Stimulated activated naive CD8-positive, alpha-beta T cell treated with anti-CD3 and anti-CD28 coated beads, Interleukin-15, amount 100 ng/mL, for 72 hours (primary cell): ENCODE results near the gene POM121L12.

Source experiments
- ATAC-seq: fragments of 150-1000 bp; cut with Tn5 transposase; 2 replicates; pipeline ENCODE4 v1.10.0; 2021; ENCODE audit warnings: mild to moderate bottlenecking, moderate library complexity
- DNase-seq, 2 donors: peaks; one replicate each; pipeline ENCODE4 v3.0.0; 2021 to 2022
- H3K27ac Mint-ChIP-seq, 2 donors: one replicate each; pipeline ENCODE4 v1.8.0; 2022; ENCODE audit warnings: mild to moderate bottlenecking in 2 of 2, mixed read lengths in 2 of 2, moderate library complexity in 2 of 2
- H3K27me3 Mint-ChIP-seq: one replicate; pipeline ENCODE4 v1.8.0; 2022; ENCODE audit warnings: mixed read lengths
- H3K4me1 Mint-ChIP-seq: one replicate; pipeline ENCODE4 v1.8.0; 2022; ENCODE audit warnings: mild to moderate bottlenecking, mixed read lengths
- H3K4me3 Mint-ChIP-seq, 2 donors: one replicate each; pipeline ENCODE4 v1.8.0; 2022; ENCODE audit warnings: mild to moderate bottlenecking in 2 of 2, mixed read lengths in 2 of 2, moderate library complexity in 1 of 2
- H3K9me3 Mint-ChIP-seq, 2 donors: one replicate each; pipeline ENCODE4 v1.8.0; 2022; ENCODE audit warnings: mixed read lengths in 2 of 2

The POM121L12 gene

DNA sequence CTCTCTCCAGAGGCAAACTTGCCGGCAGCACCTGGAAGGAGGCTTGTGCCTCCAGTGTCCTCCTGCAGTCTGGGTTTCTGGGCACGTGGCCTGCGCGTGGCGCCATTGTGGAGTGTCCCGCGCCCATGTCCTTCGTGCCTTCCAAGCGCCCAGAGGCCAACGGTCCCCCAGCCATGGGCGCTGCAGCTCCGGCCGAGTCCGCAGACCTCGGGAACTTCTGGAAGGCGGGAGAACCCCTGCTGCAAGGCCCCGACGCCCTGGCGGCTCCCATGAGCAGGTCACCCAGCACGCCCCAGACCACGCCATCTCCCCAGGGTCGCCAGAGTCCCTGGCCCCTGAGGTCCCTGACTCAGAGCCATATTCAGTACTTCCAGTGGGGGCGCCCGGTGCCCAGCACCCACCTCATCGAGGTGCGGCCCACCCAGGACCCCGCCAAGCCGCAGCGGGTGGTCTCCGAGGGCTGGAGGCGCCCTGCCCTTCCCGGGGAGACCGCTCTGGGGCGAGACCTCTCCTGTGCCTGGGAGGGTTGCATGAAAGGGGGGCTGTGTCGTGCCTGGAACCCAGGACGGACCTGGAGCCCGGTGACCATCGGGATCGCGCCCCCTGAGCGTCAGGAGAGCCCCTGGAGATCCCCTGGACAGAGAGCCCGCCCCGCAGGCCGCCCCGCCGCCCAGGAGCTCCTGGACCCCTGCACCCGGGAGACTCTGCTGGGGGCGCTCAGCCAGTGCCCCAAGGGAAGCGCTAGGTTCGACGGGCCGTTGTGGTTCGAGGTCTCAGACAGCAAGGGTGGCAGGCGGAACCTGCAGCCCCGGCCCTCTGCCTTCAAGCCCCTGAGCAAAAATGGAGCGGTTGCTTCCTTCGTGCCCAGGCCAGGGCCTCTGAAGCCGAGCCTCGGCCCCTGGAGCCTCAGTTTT is at the start of gene POM121L12:
TSS of gene POM121L12 (plus strand) at position 135 of the 914 bp plus-strand sequence. CDS start at position 174, 39 bp downstream.
- no peaks in the 10 kb centered on the region for H3K27me3 Mint-ChIP-seq
- DNase-seq (no peak), ATAC-seq (no peak)
- no peak within 1 kb of the TSS for H3K27ac Mint-ChIP-seq
- H3K9me3 Mint-ChIP-seq = peaks cover 22 to 33% of the 10 kb centered on the region in 2 donors
- no peak within 1 kb of the TSS for H3K4me3 Mint-ChIP-seq
- no peaks in the 10 kb centered on the region for H3K4me1 Mint-ChIP-seq

DNA sequence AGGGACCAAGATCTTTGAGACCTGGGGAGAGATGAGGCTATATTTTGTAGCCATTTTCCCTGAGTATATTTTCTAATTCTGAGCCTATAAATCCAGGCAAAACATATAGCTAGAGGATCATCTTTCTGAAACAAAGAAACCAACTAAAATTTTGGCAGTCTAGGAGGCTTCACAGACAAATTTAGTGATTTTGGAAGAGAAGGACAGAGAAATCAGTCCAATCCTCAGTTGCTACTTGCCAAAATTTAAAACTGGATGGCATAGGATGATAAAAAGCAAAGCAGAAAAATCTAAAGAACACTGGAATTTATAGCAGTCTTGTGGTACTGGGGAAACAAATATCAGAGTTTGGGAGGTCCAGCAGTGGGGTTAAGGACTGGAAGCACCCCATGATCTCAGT is 43.4 kb upstream of the POM121L12 start:
- no peak overlapping the region for H3K4me3 Mint-ChIP-seq
- DNase-seq (no peak), ATAC-seq (no peak)
- H3K27me3 Mint-ChIP-seq = no peaks in the 10 kb centered on the region
- H3K4me1 Mint-ChIP-seq = no peaks in the 10 kb centered on the region
- peaks cover 25 to 30% of the 10 kb centered on the region in 2 donors for H3K9me3 Mint-ChIP-seq
- no peak overlapping the region for H3K27ac Mint-ChIP-seq

DNA sequence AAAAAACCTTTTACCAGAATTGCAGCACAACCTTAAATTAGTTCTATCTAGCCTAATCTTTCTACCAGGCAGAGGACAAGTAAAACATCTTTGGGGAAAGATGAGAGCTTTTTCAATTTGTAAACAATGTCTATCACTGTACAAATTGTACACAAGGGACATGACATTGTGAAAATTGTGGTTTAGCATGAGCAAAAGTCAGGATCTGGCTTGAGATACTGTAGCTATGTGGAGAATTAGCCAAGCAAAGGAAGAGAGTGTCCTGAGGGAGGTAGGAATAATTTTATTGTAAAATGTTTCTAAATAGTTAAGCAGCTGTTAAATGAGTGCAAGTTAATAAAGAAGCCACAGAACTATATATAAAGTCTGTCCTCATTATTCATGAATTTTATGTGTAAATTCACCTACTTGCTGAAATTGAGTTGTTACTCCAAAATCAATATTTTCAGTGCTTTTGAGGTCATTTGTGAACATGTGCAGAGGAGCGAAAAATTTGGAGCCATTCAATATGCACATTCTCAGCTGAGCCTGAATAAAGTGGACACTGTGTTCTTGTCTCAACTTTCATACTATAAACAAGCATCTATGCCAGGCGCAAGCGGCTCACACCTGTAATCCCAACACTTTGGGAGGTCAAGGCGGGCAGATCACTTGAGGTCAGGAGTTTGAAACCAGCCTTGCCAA is 42.8 kb upstream of the POM121L12 start:
- Mint-ChIP-seq H3K27me3 (no peaks in the 10 kb centered on the region), H3K27ac (no peak overlapping the region), H3K9me3 (peaks cover 25% of the 10 kb centered on the region in 2 donors), H3K4me3 (no peak overlapping the region), H3K4me1 (no peaks in the 10 kb centered on the region)
- DNase-seq = no peak
- no peak for ATAC-seq

DNA sequence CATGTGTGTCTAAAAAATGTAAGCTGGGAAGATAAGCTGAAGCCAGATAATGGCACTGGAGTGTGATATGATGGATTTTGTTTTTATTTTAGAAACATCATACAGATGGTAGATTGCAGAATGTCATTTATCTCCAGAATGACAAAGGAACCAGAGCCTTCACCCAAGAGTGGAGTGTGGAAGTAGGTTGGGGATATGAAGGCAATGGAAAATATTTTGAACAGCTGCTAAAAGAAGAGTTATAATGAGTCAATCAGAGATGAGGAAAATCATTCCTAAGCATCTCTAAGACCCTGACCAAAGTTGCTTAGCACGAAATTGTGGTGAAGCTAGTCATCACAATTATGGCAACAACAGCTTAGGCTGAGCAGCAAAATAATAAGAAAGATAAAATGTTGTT is 39.8 kb upstream of the POM121L12 start:
- ATAC-seq (no peak), DNase-seq (no peak)
- no peak overlapping the region for H3K4me3 Mint-ChIP-seq
- no peak overlapping the region for H3K27ac Mint-ChIP-seq
- no peaks in the 10 kb centered on the region for H3K4me1 Mint-ChIP-seq
- H3K27me3 Mint-ChIP-seq = no peaks in the 10 kb centered on the region
- H3K9me3 Mint-ChIP-seq = peaks cover 18 to 20% of the 10 kb centered on the region in 2 donors

DNA sequence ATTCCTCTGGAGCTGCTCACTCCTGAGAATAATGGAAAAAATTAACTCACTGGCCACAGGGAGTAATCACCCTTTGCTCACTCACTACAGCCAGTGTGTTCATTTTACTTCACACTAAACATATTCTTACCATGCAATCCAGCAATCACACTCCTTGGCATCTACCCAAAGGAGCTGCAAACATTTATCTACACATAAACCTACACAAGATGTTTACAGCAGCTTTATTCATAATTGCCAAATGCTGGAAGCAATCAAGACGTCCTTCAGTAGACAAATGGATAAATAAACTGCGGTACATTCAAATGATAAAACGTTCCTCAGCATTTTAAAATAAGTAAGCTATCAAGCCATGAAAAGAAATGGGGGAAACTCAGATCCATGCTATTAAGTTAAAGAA is 34.2 kb upstream of the POM121L12 start:
- ATAC-seq (no peak), DNase-seq (no peak)
- Mint-ChIP-seq H3K27me3 (no peaks in the 10 kb centered on the region), H3K4me1 (no peaks in the 10 kb centered on the region), H3K4me3 (no peak overlapping the region), H3K9me3 (peaks cover 4 to 13% of the 10 kb centered on the region in 2 donors), H3K27ac (no peak overlapping the region)

DNA sequence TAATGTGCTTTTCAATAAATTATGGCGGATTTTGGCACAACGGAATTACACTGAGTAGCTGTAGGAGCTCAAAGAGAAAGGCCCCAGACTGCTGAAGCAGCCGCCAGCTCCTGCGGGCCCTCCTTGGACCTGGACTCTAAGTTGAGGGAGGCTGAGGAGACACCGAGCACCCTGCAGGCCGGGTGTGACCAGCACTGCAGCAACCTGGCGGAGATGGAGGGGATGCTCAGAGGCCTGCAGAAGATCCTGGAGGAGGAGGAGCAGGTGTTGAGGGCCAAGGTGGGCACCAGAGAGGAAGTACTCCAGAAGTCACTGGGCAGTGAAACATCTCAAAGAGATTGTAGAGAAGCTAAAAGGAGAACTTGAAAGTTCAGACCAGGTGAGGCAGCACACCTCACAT is 33.0 kb upstream of the POM121L12 start:
- H3K4me1 Mint-ChIP-seq = no peaks in the 10 kb centered on the region
- H3K9me3 Mint-ChIP-seq = peaks cover 4 to 21% of the 10 kb centered on the region in 2 donors
- H3K4me3 Mint-ChIP-seq = no peak overlapping the region
- DNase-seq (no peak), ATAC-seq (no peak)
- no peaks in the 10 kb centered on the region for H3K27me3 Mint-ChIP-seq
- no peak overlapping the region for H3K27ac Mint-ChIP-seq

DNA sequence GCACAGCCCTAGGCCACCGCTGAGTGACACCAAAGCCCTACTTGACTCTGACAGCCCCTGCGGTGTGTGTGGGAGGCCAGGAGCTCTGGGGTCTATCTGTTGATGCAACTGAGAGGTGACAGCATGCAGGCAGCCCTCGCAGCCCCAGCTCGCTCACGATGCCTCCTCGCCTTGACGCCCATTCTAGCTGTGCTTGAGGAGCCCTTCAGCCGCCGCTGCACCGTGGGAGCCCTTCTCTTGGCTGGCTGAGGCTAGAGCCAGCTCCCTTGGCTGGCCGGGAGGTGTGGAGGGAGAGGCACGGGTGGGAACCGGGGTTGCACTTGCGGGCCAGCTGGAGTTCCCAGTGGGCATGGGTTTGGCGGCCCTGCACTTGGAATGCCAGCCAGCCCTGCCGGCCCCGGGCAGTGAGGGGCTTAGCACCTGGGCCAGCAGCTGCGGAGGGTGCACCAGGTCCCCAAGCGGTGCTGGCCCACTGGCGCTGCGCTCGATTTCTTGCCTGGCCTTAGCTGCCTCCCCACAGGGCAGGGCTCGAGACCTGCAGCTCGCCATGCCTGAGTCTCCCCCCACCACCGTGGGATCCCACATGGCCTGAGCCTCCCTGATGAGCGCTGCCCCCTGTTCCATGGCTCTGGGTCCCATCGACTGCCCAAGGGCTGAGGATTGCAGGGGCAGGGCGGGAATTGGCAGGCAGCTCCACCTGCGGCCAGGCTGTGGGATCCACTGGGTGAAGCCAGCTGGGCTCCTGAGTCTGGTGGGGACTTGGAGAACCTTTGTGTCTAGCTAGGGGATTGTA is 31.6 kb upstream of the POM121L12 start:
- Mint-ChIP-seq H3K4me1 (no peaks in the 10 kb centered on the region), H3K4me3 (no peak overlapping the region), H3K27ac (no peak overlapping the region), H3K9me3 (peaks cover 4 to 26% of the 10 kb centered on the region in 2 donors), H3K27me3 (no peaks in the 10 kb centered on the region)
- ATAC-seq = no peak
- DNase-seq = no peak

DNA sequence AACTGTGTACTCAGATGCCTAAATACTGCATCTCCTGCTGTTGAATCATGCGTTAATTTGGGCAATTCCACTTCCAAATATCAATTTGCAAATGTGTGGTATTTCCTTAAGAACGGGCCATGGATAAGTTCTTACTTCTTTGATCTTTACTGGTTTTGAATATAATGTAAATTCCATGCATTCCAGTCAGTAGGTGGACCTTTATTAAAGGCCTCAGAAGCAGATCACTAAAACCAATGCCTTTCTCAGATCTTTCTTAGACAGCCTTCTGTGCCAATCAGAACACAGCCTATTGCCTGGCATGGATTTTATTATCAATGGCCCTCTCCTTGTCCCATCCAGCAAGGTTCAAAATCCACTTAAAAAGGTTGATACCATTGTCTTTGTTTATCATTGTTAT is 21.5 kb upstream of the POM121L12 start:
- no peak overlapping the region for H3K27ac Mint-ChIP-seq
- H3K4me1 Mint-ChIP-seq = no peaks in the 10 kb centered on the region
- H3K4me3 Mint-ChIP-seq = no peak overlapping the region
- no peak for ATAC-seq
- DNase-seq = no peak
- H3K9me3 Mint-ChIP-seq = peaks cover 11 to 38% of the 10 kb centered on the region in 2 donors
- H3K27me3 Mint-ChIP-seq = no peaks in the 10 kb centered on the region

DNA sequence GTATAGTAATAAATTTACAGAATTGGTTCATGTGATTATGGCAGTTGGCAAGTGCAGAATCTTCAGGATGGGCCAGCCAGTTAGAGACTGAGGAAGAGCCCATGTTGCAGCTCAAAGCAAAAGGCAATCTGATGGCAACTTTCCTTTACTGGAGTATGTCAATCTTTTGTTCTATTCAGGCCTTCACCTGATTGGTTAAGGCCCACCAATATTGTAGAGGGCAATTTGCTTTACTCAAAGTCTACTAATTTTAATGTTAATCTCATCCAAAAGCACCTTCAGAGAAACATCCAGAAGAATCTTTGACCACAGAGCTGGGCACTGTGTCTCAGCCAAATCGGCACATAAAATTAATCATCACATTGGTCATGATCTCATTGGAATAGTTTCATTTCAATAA is 20.0 kb upstream of the POM121L12 start:
- Mint-ChIP-seq H3K4me3 (no peak overlapping the region), H3K27ac (no peak overlapping the region), H3K9me3 (peaks cover 11 to 40% of the 10 kb centered on the region in 2 donors), H3K4me1 (no peaks in the 10 kb centered on the region), H3K27me3 (no peaks in the 10 kb centered on the region)
- no peak for ATAC-seq
- DNase-seq = no peak

DNA sequence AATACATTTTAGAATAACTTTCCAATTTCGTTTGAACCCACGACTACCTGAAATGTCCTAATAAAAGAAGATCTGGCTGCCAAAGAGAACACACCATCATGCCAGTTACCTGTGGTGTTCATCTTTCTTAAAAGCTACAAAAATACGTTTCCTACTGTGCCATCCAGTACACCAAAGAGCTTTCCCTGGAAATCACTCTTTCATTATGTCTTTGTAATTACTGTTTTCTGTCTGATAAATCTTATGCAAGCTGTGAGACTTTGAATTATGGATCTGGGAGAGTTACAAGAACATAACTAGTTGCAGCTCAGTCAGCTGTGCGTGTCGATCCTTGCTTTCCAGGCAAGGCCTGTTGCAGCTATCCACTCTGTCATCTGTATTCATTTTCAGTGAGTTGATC is 12.5 kb upstream of the POM121L12 start:
- no peak overlapping the region for H3K27ac Mint-ChIP-seq
- H3K27me3 Mint-ChIP-seq = no peaks in the 10 kb centered on the region
- ATAC-seq = no peak
- H3K9me3 Mint-ChIP-seq = peaks cover 0 to 14% of the 10 kb centered on the region in 2 donors
- H3K4me3 Mint-ChIP-seq = no peak overlapping the region
- no peaks in the 10 kb centered on the region for H3K4me1 Mint-ChIP-seq
- DNase-seq = no peak

DNA sequence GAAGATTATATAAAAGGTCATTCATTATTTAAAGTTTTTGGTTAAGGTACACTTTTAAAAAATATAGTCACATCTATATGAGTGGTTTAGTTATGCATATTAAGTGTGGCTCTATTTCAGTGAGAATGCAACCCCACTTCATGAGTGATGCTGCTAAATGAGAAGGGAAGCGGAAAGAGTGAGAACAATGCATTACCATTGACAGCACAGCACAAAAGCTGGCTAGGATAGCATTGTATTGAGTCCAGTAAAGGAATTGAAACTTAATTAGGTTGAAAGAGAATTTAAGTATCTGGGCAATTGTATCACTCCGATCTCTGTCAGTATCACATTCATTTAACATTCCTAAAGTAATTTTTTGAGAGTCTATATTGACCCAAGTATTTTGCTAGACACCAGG is 13.2 kb downstream of the POM121L12 start:
- no peaks in the 10 kb centered on the region for H3K27me3 Mint-ChIP-seq
- no peak overlapping the region for H3K4me3 Mint-ChIP-seq
- peaks cover 10 to 24% of the 10 kb centered on the region in 2 donors for H3K9me3 Mint-ChIP-seq
- DNase-seq = no peak
- H3K27ac Mint-ChIP-seq = no peak overlapping the region
- H3K4me1 Mint-ChIP-seq = no peaks in the 10 kb centered on the region
- no peak for ATAC-seq

DNA sequence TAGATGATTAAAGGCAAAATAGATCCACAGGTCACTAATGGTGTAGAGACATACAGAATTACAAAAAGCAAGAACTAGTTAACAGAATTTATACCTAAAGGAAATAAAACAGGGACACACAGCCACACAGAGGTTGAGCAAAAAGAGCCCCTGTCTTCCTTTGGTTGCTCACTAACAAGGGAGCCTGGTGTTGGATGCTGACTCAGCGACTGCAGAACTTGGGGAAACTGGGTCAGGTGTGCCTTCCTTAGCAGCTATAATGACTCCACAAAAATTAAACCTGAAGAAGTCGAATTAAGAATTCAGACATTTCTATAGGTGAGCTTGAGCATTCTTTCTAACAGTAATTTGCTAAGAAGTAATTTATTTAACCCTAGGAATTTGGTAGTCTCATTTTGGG is 15.0 kb downstream of the POM121L12 start:
- DNase-seq (no peak), ATAC-seq (no peak)
- H3K9me3 Mint-ChIP-seq = peaks cover 10 to 24% of the 10 kb centered on the region in 2 donors
- no peaks in the 10 kb centered on the region for H3K27me3 Mint-ChIP-seq
- no peaks in the 10 kb centered on the region for H3K4me1 Mint-ChIP-seq
- no peak overlapping the region for H3K4me3 Mint-ChIP-seq
- no peak overlapping the region for H3K27ac Mint-ChIP-seq

DNA sequence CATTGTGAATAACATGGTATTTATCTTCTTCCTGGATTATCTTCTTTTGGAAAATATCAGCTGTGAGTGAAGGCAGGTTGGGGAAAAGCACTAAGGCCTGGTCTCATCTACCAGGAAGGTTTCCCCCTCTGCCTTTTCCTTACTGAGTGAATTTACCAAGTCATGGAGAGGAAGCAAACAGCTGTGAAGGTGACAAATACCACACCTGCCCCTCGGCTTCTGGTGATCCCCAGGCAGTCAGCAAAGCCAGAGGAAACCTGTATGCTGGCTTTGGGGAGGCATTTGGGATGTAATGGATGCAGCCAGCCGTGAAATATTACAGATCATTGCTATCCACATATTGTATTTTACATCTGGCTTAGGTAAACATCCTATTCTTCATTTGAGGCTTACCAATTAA is 24.2 kb downstream of the POM121L12 start:
- Mint-ChIP-seq H3K9me3 (peaks cover 25 to 44% of the 10 kb centered on the region in 2 donors), H3K4me1 (no peaks in the 10 kb centered on the region), H3K27ac (no peak overlapping the region), H3K27me3 (no peaks in the 10 kb centered on the region), H3K4me3 (no peak overlapping the region)
- DNase-seq (no peak), ATAC-seq (no peak)

DNA sequence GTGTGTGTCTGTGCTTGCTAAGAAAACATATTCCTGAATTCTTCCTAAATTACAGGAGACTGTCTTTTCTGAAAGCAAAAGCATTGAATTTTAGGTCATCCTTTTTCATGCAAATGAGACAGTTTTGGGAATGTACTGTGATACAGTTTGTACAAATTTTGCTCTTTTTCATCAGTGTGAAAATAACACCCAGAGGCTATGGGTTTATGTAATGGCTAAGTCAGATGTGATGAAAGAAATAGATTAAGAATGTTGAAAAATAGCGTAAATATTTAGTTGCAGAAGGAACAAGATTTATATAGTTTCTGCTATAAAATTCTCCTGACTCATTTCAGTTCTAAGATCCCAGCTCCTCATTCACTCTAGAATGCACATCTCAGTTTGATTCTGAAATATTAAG is 24.6 kb downstream of the POM121L12 start:
- no peaks in the 10 kb centered on the region for H3K4me1 Mint-ChIP-seq
- H3K9me3 Mint-ChIP-seq = peaks cover 25 to 44% of the 10 kb centered on the region in 2 donors

DNA sequence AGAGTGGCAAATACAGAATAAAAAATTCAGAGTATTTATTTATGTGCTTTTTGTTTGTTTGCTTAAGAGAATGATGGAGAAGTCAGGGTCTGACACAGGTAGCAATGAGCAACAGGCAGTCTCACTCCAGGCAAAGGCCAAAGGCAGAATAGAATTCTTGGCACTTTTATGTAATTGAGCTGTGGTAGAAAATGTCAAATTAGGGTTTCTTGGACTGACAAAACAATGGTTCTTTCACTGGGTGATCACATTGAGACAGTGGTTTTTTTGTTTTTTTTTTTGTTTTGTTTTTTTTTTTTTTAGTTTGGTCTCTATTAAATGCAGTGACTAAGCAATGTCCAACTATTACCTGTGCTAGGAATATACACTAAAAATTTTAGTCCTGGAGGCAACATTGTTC is 27.4 kb downstream of the POM121L12 start:
- no peak overlapping the region for H3K4me3 Mint-ChIP-seq
- DNase-seq (no peak), ATAC-seq (no peak)
- H3K9me3 Mint-ChIP-seq = peaks cover 16 to 41% of the 10 kb centered on the region in 2 donors
- no peak overlapping the region for H3K27ac Mint-ChIP-seq
- H3K4me1 Mint-ChIP-seq = no peaks in the 10 kb centered on the region
- no peaks in the 10 kb centered on the region for H3K27me3 Mint-ChIP-seq

More for the DNA sequence above, 24.6 kb downstream of the POM121L12 start:
- H3K27ac Mint-ChIP-seq = no peak overlapping the region
- H3K4me3 Mint-ChIP-seq = no peak overlapping the region
- no peak for DNase-seq
- no peak for ATAC-seq
- no peaks in the 10 kb centered on the region for H3K27me3 Mint-ChIP-seq
